ENCODE data around the gene VEPH1. TPM values are rescaled to one million over a fixed set of nuclear protein-coding genes. Genes with fewer than 3 reads are reported as not detected.

The VEPH1 gene
- polyA plus RNA-seq, 1 experiment, result 17.9 TPM

GRCh38 chr3:157305392-157305791 lies 197.8 kb downstream of the VEPH1 start:
- TF ChIP-seq CTCF (IDR thresholded peaks at IDR 0.05; ENCODE audit: insufficient read depth, low read depth, low read length), result no peak
- no peak overlapping the region for H3K4me3 ChIP-seq (ENCODE audit: low read depth, low read length)
- no peaks in the 10 kb centered on the region for H3K27me3 ChIP-seq (ENCODE audit: control insufficient read depth, insufficient read depth, low read length)
- CTCF ChIA-PET, result no interaction called here
- no peak for DNase-seq (ENCODE audit: low read depth)
- POLR2A ChIA-PET, result no interaction called here
- no peaks in the 10 kb centered on the region for H3K36me3 ChIP-seq (ENCODE audit: control insufficient read depth, insufficient read depth, low read length)

GRCh38 chr3:157301755-157302154 lies 201.5 kb downstream of the VEPH1 start:
- no peak for DNase-seq (ENCODE audit: low read depth)
- ChIA-PET POLR2A (no interaction called here), CTCF (interaction anchor here (0.7 kb wide), 1 partner anchor 110 kb away, joined by 3 read pairs; no protein-coding TSS in a partner anchor)
- TF ChIP-seq CTCF (IDR thresholded peaks at IDR 0.05; ENCODE audit: insufficient read depth, low read depth, low read length), result no peak
- Histone ChIP-seq H3K36me3 (ENCODE audit: control insufficient read depth, insufficient read depth, low read length) (no peaks in the 10 kb centered on the region), H3K4me3 (ENCODE audit: low read depth, low read length) (no peak overlapping the region), H3K27me3 (ENCODE audit: control insufficient read depth, insufficient read depth, low read length) (no peaks in the 10 kb centered on the region)

- H3K36me3 ChIP-seq (ENCODE audit: control insufficient read depth, insufficient read depth, low read length), result no peaks in the 10 kb centered on the region
- ChIA-PET CTCF (interaction anchor here (0.7 kb wide), 1 partner anchor 111 kb away, joined by 3 read pairs; no protein-coding TSS in a partner anchor), POLR2A (no interaction called here)
- H3K4me3 ChIP-seq (ENCODE audit: low read depth, low read length), result no peak overlapping the region
- DNase-seq (ENCODE audit: low read depth), result no peak
- TF ChIP-seq CTCF (IDR thresholded peaks at IDR 0.05; ENCODE audit: insufficient read depth, low read depth, low read length), result no peak
- no peaks in the 10 kb centered on the region for H3K27me3 ChIP-seq (ENCODE audit: control insufficient read depth, insufficient read depth, low read length)
Measured at GRCh38 chr3:157300981-157301663, 202.1 kb downstream of the VEPH1 start.

- DNase-seq (ENCODE audit: low read depth), result no peak
- ChIA-PET CTCF (no interaction called here), POLR2A (no interaction called here)
- Histone ChIP-seq H3K36me3 (ENCODE audit: control insufficient read depth, insufficient read depth, low read length) (no peaks in the 10 kb centered on the region), H3K27me3 (ENCODE audit: control insufficient read depth, insufficient read depth, low read length) (no peaks in the 10 kb centered on the region), H3K4me3 (ENCODE audit: low read depth, low read length) (no peak overlapping the region)
- TF ChIP-seq CTCF (IDR thresholded peaks at IDR 0.05; ENCODE audit: insufficient read depth, low read depth, low read length), result no peak
Measured at GRCh38 chr3:157300094-157300493, 203.1 kb downstream of the VEPH1 start.

GRCh38 chr3:157297328-157297915 lies 205.8 kb downstream of the VEPH1 start:
- ChIA-PET POLR2A (no interaction called here), CTCF (interaction anchor here (0.8 to 0.9 kb wide), 3 partner anchors 13 to 148 kb away, joined by 3 read pairs; no protein-coding TSS in a partner anchor)
- Histone ChIP-seq H3K4me3 (ENCODE audit: low read depth, low read length) (no peak overlapping the region), H3K27me3 (ENCODE audit: control insufficient read depth, insufficient read depth, low read length) (no peaks in the 10 kb centered on the region), H3K36me3 (ENCODE audit: control insufficient read depth, insufficient read depth, low read length) (no peaks in the 10 kb centered on the region)
- no peak for TF ChIP-seq CTCF (IDR thresholded peaks at IDR 0.05; ENCODE audit: insufficient read depth, low read depth, low read length)
- no peak for DNase-seq (ENCODE audit: low read depth)
